Stimulated activated CD4-positive, alpha-beta T cell treated with anti-CD3 and anti-CD28 coated beads, TNF-alpha, amount 100 ng/mL, for 4 hours (primary cell): Measurements from ENCODE around the gene MLPH.

Experiments
- DNase-seq, 3 experiments: peaks; one replicate each; pipeline ENCODE4 v3.0.0-alpha.2; 2020; ENCODE audit warnings: low read depth in 3 of 3

Gene MLPH

GRCh38 chr2:237567276-237568029 lies 80.4 kb downstream of the MLPH start:
- DNase-seq: no peak

DNA sequence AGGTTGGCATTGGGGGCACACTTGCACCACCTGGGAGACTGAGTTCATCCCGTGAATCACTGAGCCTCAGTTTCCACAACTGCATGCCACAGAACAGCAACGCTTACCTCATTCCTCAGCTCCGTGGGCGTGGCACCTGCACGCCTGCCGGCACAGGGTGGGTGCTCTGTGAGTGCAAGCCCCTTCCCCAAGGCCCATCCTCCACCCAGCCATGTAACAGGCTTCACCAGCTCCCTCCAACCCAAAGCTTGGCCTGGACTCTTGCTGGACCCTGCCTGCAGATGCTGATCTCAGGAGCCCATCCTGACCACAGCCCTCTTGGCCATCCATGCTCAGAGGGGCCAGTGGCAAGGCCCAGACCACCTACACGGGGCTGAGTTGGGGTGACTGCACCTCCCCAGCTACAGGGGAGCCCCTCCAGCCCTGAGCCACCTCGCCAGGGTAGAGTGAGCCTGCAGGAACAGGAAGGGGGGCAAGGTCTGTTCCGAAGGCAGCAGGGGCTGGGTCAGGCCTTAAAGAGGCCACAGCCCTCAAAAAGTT lies 81.1 kb downstream of the MLPH start:
- no peak for DNase-seq

GRCh38 chr2:237569041-237569440 lies 82.0 kb downstream of the MLPH start:
- no peak for DNase-seq

- no peak for DNase-seq
Observed at GRCh38 chr2:237569896-237570295, 82.8 kb downstream of the MLPH start.

GRCh38 chr2:237570776-237571335 lies 83.8 kb downstream of the MLPH start:
- no peak for DNase-seq

GRCh38 chr2:237571551-237571950 lies 84.5 kb downstream of the MLPH start:
- no peak for DNase-seq

DNA sequence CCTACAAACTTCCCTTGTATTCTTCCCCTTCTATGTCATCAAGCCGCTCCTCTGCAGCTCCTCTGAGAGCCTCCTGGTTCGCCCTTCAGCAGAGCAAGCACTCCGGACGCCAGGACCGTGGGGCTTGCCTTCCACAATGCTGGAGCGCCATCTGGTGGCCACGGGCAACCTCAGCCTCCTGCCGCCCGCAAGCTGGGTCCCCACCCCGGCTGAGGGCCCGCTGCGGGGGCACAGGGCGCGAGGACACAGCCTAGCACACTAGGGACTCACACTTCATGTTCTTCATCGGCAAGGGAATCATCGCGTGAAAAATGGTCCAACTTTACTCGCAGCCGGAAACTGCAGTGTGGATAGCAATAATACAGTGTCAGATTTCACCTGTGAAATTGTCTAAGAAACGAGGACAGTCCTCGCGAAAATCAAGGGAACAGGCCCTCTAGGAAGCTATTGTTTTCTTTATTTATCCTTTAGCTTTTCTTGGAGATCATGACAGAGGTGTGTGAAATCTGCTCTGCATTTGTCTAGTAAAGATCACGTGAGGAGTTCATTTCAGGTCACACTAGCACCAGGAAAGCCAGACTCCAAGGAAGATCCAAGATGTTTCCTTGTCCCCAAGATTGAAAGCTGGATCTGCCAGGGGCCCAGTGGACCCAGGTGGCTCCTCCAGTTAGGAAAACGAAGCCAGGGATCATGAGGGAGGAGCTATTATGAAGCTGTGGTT lies 85.1 kb downstream of the MLPH start:
- peak; percentile 71 to 90 (median 78) for DNase-seq

GRCh38 chr2:237572742-237573101 lies 85.7 kb downstream of the MLPH start:
- no peak for DNase-seq

DNA sequence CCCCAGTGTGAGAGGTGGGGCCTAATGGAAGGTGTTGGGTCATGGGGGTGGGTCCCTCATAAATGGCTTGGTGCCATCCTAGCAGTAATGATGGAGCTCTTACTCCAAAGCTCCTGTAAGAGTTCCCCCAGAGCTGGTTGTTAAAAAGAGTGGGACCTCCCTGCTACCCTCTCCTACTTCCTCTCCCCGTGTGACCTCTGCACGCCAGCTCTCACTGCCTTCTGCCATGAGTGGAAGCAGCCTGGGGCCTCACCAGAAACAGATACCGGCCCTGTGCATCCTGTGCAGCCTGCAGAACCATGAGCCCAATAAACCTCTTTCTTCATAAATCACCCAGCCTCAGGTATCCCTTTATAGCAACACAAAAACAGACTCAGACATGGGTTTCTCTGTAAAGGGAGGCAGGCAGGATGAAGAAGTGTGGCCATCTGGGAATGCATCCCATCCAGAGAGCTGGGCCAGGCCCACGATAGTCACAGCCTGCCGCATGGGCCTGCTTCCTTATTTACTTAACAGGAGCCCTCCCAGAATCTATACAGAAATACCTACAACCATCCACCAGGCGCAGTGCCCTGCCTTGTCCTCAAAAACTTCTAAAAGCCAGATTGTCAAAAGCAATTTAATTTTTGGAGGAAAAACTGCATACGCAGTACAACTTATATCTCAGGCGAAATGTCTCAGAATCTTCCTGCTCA lies 86.8 kb downstream of the MLPH start:
- DNase-seq: no peak

GRCh38 chr2:237574467-237574866 lies 87.4 kb downstream of the MLPH start:
- no peak for DNase-seq

DNA sequence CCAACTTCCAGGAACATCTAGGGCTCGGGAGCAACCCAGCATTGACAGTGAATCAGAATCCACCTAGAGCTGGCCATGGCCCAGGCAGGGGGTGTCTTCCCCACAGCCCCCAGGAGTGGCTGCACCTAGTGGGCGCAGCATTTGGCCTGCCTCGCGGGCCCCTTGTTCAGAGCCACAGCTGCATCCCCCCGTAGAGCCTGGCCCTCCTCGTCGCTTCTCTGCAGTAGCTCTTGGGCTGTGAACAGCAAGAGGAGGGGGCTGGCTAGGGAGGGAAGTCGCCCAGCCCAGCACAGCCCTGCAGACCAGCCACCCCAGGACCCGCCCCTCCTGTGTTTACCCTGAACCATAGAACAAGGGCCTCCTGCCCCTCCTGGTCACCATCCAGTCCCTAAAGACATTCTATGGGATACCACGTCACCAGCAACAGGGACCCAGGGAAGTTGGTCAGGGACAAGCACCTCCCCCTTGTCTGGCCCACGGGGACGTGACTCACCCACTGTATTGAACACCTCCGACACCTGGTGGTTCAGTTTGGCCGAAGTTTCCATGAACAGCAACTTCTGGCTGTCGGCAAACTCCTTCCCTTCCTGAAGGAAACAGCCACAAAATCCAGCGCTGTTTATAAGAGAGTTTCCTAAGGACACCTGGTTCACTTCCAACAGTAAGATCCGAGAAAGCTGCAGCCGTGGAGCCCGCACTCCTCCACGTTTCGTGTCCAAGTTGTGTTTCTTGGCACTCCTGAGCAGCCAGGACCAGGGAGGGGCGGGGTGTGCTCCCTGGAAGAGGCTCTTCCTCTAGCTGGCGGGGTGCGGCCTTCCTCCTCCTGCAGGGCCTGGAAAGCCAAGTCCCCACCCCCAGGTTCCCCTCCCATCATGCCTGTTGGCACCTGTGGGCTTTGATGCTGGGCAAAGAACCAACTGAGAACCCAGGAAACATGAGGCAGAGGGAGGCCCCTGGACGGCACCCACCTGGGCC lies 88.1 kb downstream of the MLPH start:
- no peak for DNase-seq

- DNase-seq: no peak
Observed at GRCh38 chr2:237575869-237576862, 89.1 kb downstream of the MLPH start.

- no peak for DNase-seq
Observed at GRCh38 chr2:237576974-237577373, 89.9 kb downstream of the MLPH start.

GRCh38 chr2:237577458-237577857 lies 90.4 kb downstream of the MLPH start:
- DNase-seq: no peak

DNA sequence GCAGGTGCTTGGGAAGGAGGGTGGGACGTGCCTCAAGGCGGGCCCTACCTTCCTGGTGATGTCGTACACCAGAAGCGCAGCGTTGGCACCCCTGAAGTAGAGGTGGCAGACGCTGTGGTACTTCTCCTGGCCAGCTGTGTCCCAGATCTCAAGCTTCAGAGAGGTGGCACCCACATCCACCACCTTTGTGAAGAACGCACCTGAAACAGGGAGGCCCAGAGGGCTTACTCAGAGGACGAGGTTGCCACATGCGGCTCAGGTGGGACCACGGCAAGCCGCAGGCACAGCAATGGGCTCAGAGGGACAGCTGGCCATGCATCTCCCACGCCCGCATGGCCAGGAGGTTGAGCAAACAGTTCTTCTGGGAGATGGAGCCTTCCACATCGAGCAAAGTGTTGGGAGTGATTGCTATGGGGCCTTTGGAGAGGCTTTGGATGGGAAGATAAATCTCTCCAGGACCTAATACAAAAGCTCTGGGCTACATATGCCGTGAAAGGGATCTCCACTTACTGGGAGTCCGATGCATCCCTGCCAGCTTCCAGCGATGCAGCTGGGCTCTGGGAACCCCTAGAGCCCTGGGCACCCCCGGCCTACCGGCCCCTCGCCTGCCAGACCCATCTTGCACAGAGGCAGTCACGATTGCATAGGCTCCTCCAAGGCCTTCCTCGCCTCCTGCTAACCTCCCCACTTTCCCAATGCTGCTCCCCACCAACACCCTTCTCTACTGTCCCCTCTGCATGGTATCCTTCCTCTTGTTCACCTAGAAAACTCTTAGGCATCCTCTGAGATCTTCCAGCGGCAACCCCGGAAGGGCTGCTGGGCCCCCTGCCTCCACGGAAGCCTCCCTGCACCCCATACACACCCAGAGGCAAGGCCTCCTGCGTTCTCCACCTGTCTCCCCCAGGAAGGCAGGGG lies 91.2 kb downstream of the MLPH start:
- DNase-seq: no peak

DNA sequence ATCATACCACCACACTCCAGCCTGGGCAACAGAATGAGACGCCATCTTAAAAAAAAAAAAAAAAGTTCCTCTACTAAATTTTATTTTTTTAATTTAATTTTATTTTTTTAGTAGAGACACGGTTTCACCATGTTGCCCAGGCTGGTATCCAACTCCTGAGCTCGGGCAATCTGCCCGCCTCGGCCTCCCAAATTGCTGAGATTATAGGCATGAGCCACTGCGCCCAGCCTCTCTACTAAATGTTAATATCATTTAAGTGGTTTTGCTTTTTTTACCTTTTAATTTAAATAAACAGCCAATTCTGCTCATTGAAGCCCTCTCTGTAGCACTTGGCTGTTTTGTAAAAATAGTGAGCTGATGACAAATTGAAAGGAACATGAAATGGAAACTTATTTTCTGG lies 94.3 kb downstream of the MLPH start:
- no peak for DNase-seq

DNA sequence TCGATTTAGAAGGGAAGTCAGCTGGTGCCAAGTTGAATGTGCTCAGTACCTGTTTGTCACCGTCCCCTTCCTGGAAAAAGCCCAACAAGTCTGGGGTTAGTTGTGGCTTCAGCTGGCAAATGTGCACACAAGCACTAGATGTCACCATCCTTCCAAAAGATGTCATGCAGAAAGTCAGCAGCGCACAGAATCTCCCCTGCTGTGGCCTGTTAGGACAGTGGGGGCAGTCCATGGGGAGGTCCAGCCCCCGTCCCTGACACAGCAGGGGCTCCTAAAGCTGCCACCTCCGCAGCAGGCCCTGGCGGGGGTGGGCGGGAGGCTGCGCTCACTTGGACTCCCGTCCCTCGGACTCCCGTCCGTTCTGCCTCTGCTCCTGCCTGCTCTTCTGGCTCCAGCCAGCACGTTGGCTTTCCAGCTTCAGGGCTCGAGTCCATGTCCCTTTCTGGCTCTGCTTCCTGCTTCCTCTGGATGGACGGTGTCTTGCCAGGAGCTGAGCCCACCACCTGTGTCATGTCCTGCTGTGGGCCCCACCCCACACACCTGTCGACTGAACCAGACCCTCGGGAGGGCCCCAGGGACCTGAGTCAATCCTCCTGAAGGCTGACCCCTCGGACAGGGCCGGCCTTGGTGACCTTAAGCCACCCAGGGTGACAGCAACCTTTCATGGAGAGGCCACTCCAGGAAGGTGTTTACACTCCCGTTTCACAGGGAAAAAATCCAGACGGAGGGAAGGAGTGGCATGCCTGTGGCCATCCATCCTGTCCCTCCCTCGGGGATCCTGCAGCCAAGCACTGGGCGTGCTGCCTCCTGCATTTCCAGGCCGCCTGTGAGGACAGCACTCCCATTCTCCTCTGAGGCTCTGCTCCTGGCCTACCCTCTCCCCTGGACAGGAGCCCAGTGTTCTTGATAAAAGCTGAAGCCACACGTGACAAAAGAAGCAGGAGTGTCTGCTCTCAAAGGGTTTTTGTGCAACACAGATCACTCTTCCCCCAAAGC lies 95.0 kb downstream of the MLPH start:
- DNase-seq: peak in 2 of 3 experiments; percentile 19 to 24
